Measurements from ENCODE around the gene PSMD3. TPM values are rescaled to one million over a fixed set of nuclear protein-coding genes. Genes with fewer than 3 reads are reported as not detected.

The PSMD3 gene
- polyA plus RNA-seq, 1 donor (not counting 4 experiments of a cell fraction or from before 2014, with no cell fraction given) = 108 TPM

GRCh38 chr17:39969375-39969774 lies 11.2 kb upstream of the PSMD3 start:
- DNase-seq (ENCODE audit: low read depth, low spot score) = no peak
- no peaks in the 10 kb centered on the region for H3K27me3 ChIP-seq (ENCODE audit: control insufficient read depth, extremely low read depth, insufficient read depth, low read length)

GRCh38 chr17:39970157-39970692 lies 10.4 kb upstream of the PSMD3 start:
- Histone ChIP-seq H3K27me3 (ENCODE audit: control insufficient read depth, extremely low read depth, insufficient read depth, low read length) (no peaks in the 10 kb centered on the region), H3K9ac (ENCODE audit: control insufficient read depth, extremely low read depth, insufficient read depth, low read length) (no peak overlapping the region), H3K4me2 (ENCODE audit: control insufficient read depth, extremely low read depth, insufficient read depth, low read depth, low read length) (no peak overlapping the region), H3K36me3 (ENCODE audit: control insufficient read depth in 2 of 2, extremely low read depth in 1 of 2, insufficient read depth in 2 of 2, low read length in 2 of 2) (no peaks in the 10 kb centered on the region), H3K79me2 (ENCODE audit: control insufficient read depth, insufficient read depth, low read length) (no peaks in the 10 kb centered on the region), H3K9me3 (ENCODE audit: control insufficient read depth, low read depth, low read length) (no peaks in the 10 kb centered on the region), H4K20me1 (ENCODE audit: control insufficient read depth, extremely low read depth, insufficient read depth, low read length) (no peaks in the 10 kb centered on the region), H2AFZ (ENCODE audit: control insufficient read depth, low read length) (no peak overlapping the region), H3K27ac (ENCODE audit: control insufficient read depth, insufficient read depth, low read length) (no peak overlapping the region), H3K9me1 (ENCODE audit: control insufficient read depth, extremely low read depth, insufficient read depth, low read length) (no peaks in the 10 kb centered on the region), H3K4me1 (ENCODE audit: control insufficient read depth, extremely low read depth, insufficient read depth, low read length) (peaks cover 19% of the 10 kb centered on the region), H3K4me3 (ENCODE audit: control insufficient read depth in 2 of 3, extremely low read depth in 1 of 3, insufficient read depth in 2 of 3, low read depth in 1 of 3, low read length in 3 of 3) (no peak overlapping the region)
- TF ChIP-seq EZH2 (IDR thresholded peaks at IDR 0.05; ENCODE audit: low read length) (no peak), CTCF (optimal IDR thresholded peaks at IDR 0.05 in 1 of 3, IDR thresholded peaks at IDR 0.05 in 1 of 3, conservative IDR thresholded peaks at IDR 0.05 in 1 of 3; ENCODE audit: extremely low read depth in 1 of 3, insufficient read depth in 2 of 3, low read length in 3 of 3) (no peak)
- DNase-seq (ENCODE audit: low read depth, low spot score) (no peak), FAIRE-seq (no peak)
- dilution Hi-C loops (cut with MboI; ENCODE audit: extremely low pct_ligation_motif_present, low sequenced_read_pairs) = no loop called here

More at GRCh38 chr17:39969375-39969774, 11.2 kb upstream of the PSMD3 start:
- Histone ChIP-seq H3K4me3 (ENCODE audit: control insufficient read depth in 2 of 3, extremely low read depth in 1 of 3, insufficient read depth in 2 of 3, low read depth in 1 of 3, low read length in 3 of 3) (no peak overlapping the region), H3K79me2 (ENCODE audit: control insufficient read depth, insufficient read depth, low read length) (no peaks in the 10 kb centered on the region), H3K9me3 (ENCODE audit: control insufficient read depth, low read depth, low read length) (no peaks in the 10 kb centered on the region), H3K4me1 (ENCODE audit: control insufficient read depth, extremely low read depth, insufficient read depth, low read length) (peaks cover 19% of the 10 kb centered on the region), H2AFZ (ENCODE audit: control insufficient read depth, low read length) (no peak overlapping the region), H3K9ac (ENCODE audit: control insufficient read depth, extremely low read depth, insufficient read depth, low read length) (no peak overlapping the region), H4K20me1 (ENCODE audit: control insufficient read depth, extremely low read depth, insufficient read depth, low read length) (no peaks in the 10 kb centered on the region), H3K27ac (ENCODE audit: control insufficient read depth, insufficient read depth, low read length) (no peak overlapping the region), H3K9me1 (ENCODE audit: control insufficient read depth, extremely low read depth, insufficient read depth, low read length) (no peaks in the 10 kb centered on the region), H3K36me3 (ENCODE audit: control insufficient read depth in 2 of 2, extremely low read depth in 1 of 2, insufficient read depth in 2 of 2, low read length in 2 of 2) (no peaks in the 10 kb centered on the region), H3K4me2 (ENCODE audit: control insufficient read depth, extremely low read depth, insufficient read depth, low read depth, low read length) (no peak overlapping the region)
- dilution Hi-C loops (cut with MboI; ENCODE audit: extremely low pct_ligation_motif_present, low sequenced_read_pairs) = no loop called here
- TF ChIP-seq CTCF (optimal IDR thresholded peaks at IDR 0.05 in 1 of 3, IDR thresholded peaks at IDR 0.05 in 1 of 3, conservative IDR thresholded peaks at IDR 0.05 in 1 of 3; ENCODE audit: extremely low read depth in 1 of 3, insufficient read depth in 2 of 3, low read length in 3 of 3) = no peak
- no peak for TF ChIP-seq EZH2 (IDR thresholded peaks at IDR 0.05; ENCODE audit: low read length)
- no peak for FAIRE-seq
